ENCODE measurements around the gene PACSIN1.
A peak's percentile ranks its signal among the peaks of the same experiment; 100 is the strongest.
"Not testable (repeated sequence)": the region's sequence is repeated elsewhere in the genome, so short reads cannot be mapped to it uniquely, and the experiment has no call there.

Gene PACSIN1

DNA sequence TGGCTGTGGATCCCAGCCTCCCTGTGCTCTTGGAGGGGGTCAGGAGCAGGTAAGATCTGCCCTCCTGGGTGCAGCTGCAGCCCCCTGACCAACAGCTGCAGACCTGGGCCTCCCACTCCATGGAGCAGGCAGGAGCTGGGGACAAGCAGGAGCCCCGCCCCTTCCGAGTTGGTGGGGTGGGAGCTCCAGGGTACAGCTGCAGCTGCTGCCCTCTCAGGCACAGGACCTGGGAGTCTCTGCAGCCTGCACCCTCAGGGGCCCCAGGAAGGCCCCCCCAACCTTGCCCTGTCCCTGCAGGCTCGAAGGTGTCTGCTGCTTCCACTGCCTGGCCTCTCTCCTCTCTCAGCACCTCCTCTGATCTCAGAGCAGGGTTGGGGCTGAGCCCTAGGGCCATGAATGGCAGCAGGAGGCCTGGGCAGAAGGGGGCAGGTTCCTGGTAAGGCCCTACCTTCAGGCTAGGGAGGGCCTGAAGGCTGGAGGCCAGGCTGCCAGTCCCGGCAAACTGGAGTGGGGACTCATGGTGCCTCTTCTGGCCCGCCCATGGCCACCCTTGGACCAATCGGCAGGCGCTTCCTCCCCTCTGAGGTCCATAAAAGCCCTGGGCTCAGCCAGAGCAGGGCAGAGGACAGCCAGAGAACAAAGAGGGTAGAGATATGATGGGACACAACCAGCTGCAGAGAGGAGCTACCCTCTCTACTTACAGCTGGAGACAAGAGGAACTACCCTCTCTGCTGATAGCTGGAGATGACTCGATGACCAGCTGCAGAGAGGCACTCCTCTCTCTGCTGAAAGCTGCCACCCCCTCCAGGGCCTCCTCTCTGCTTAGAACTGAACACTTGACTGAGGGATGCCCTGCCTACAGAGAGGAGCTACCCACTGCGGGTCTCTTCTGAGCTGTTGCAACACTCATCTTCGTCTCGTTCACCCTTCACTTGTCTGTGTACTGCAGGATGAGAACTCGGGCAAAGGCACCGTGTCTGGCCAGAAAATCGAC, 7.8 kb upstream of the PACSIN1 start:
- no peak for DNase-seq (ENCODE audit: low read depth)

GRCh38 chr6:34459899-34460593, 5.8 kb upstream of the PACSIN1 start:
- DNase-seq (ENCODE audit: low read depth) = peak; percentile 33

- no peak for DNase-seq (ENCODE audit: low read depth)
Observed at GRCh38 chr6:34460796-34461507, 4.9 kb upstream of the PACSIN1 start.

DNA sequence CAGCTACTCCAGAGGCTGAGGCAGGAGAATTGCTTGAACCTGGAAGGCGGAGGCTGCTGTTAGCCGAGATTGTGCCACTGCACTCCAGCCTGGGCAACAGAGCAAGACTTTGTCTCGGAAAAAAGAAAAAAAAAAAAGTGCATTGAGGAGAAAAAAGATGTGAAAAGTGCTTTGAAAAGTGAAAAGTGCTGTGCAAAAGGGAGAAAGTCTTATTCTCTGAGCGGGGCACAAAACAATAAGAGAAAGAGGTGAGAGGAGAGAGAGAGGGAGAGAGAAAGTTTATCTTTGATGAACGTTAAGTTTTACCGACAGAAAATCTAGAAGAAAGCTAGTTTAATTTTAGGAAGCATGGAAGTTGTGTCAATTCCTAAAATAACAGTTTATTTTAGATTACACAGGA, 3.9 kb upstream of the PACSIN1 start:
- no peak for DNase-seq (ENCODE audit: low read depth)

DNA sequence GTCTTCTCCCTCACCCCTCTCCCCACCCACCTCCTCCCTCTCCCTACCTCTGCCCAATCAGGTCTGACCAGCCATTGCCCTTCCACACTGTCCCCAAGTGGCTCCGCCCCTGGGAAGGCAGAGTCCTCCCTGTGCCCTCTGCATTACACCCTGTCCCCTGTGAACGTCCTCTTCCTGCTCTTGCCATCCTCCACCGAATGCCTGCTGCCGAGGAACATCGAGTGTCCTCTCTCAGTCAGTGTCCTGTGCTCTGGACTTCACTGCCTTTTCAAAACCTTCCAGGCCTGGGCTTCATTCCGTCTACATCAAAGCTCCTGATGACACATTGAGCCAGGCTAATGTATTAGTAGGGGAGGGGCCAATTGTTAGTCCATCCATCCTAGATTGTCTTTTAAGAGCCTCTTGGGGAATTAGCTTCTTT, 3.3 kb upstream of the PACSIN1 start:
- no peak for DNase-seq (ENCODE audit: low read depth)

DNA sequence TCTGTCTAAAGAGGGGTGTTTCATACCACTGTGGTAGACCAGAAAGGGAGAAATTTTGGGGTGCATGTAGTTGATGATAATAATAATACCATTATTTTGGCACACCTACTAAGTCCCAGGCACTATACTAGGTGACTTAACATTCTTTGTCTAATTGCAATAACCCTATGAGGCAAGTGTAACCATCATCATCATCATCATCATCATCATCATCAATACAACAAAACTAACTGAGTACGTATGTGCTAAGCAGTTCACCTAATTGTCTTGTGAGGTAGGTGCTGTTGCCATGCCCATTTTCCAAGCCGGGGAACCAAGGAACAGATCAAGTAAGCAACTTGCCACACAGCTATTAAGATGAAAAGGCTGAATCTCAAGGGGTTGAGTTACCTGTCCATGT, 2.6 kb upstream of the PACSIN1 start:
- no peak for DNase-seq (ENCODE audit: low read depth)

DNA sequence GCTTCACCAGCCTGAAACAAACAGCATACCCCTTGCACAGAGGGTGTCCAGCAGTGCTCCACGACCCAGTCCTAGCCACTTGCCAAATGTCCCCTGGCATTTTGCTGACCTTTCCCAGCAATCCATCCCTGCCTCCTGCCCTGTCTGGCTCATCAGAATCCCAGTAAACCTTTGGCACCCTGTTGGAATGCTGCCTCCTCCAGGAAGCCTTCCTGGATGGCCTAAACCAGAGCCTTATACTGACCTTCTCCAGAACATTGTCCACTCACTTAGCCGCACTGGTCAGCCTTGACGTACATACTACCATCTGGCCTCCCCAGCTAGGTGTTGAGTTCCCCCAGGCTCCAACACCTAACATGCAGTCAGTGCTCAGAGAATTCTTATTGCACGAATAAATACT, 2.0 kb upstream of the PACSIN1 start:
- DNase-seq (ENCODE audit: low read depth) = no peak

DNA sequence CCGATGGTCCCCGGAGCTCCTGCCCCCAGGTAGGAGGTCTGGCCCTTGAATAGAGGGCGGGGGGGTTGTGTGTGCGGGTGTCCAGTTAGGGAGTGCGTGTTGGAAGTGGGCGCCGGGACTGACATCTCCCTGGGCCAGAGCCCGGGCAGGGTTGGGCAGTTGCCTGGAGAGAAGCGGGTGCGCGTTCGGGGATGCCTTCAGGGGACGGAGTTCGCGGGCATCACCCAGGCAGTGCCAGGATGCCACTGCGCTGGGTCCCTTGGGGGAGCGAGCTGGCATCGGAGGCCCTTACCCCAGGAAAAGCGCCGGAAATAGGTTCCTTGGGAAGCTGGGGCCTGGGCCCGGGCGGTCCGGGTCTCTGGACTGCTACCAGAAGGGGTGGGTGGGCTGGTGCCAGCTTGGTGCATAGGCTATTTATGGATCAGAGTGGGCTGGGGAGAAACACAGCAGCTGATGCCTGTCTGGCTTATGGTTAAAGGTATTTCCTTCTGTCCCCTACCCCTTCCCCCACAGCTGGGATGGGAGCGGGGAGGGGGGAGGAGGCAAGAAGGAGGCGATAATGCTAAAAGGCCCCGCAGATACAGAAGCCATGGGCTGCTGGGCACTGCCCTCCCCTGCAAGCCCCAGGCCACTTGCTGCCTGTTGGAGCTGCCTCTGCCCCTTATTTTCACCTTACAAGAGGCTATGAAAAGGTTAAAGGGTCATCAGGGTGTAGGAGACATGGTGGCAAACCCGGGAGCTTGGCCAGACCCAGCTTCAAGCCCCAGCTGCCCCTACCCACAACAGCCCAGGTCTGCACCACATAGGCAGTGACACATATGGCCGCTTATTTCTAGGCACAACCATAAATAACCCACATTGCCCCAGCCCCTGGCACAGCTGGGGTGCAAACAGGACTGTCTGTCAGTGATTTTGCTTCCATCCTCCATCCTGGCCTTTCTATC, 638 bp downstream of the PACSIN1 start:
- no peak for DNase-seq (ENCODE audit: low read depth)

GRCh38 chr6:34468378-34468892, 2.6 kb downstream of the PACSIN1 start:
- DNase-seq (ENCODE audit: low read depth) = no peak

DNA sequence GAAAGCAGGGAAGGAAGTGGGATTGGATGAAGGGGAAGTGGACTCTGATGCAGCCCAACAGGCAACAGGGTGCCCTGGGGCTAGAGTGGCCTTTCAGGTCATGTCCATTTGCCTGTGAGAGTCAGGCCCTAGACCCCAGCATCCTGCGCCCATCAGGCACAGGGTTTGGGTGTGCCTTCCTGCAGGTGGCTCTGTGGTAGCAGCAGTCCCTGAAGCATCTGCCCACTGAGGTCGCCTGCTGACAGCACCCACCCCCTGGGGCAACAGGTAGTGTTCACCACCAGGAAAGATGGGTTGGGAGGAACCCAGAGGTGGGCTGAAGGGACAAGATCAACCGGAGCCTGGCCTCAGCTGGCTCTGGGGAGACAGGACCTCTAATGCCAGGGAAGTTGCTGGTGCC, 3.6 kb downstream of the PACSIN1 start:
- DNase-seq (ENCODE audit: low read depth) = no peak

- DNase-seq (ENCODE audit: low read depth) = no peak
Observed at GRCh38 chr6:34472425-34472824, 6.5 kb downstream of the PACSIN1 start.

DNA sequence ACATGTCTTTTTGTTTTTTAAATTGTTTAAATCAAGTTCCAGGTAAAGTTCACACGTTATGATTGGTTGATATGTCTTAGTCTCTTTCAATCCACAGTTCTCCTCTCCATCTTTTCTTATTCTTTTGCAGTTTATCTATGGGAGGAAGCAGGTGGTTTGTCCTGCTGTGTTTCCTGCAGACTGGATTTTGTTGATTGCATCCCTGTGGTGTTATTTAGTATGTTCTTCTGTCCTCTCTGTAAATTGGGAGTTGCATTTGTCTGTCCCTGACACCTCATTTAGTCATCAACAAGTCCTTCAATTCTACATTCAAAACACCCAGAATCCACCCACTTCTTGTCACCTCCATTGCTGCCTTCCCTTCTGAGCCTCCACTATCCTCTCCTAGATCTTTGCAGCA, 8.1 kb downstream of the PACSIN1 start:
- DNase-seq (ENCODE audit: low read depth) = no peak

DNA sequence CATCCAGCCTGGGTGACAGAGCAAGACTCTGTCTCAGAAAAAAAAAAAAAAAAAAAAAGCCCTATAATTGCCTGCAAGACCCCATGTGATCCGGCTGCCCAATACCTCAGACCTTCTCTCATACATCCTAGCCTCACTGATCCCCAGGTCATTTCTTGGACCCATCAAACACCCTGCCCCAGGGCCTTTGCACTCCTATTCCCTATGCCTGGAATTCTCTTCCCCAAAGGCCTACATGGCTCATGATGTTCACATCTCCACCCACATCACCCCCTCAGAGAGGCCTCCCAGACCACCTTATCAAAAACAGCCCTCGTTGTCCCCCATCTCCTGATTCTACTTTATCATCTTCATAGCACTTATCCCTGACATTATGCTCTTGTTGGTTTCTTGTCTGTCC, 8.9 kb downstream of the PACSIN1 start:
- no peak for DNase-seq (ENCODE audit: low read depth)

GRCh38 chr6:34475238-34475682, 9.4 kb downstream of the PACSIN1 start:
- no peak for DNase-seq (ENCODE audit: low read depth)

DNA sequence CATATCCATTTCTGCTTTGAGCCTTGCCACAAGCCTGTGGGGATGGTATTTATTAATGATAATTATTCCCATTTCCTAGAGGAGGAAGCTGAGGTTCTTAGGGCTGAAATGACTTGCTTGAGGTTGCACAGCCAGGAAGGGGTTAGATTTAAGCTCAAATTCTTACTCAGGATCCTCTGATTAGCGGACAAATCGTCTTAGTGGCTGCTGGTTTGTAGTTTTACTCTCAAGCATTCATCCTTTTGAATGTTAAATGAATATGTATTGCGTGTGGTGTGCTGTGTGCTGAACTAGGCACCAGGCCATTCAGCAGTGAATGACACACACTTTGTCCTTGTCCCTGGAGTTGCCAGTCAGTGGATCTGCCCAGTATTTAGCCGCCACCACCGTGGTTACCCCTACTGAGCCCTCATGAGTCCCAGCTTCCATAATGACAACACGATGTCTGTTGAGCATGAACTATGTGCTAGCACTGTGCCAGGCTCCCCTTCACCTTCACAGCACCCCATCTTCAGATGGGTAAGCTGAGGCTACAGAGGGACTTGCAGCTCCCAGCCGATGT, 10.0 kb downstream of the PACSIN1 start:
- no peak for DNase-seq (ENCODE audit: low read depth)

- DNase-seq (ENCODE audit: low read depth) = no peak
Observed at GRCh38 chr6:34476447-34476846, 10.6 kb downstream of the PACSIN1 start.

DNA sequence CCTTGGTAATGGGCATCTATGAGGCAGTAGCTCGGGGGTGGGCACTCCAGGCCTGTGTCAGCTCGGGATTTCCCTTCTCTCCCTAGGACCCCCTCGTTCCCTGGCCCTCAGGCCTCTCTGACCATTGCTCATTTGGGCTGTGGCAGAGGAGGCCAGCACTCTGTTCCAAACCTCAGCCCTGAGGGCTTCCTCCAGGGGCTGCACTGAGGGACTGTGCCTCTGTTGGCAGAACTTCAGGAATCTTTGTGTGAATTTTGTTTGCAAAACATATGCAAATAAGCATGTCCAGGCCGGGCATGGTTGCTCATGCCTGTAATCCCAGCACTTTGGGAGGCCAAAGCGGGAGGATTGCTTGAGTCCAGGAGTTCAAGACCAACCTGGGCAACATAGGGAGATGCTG, 11.0 kb downstream of the PACSIN1 start:
- DNase-seq (ENCODE audit: low read depth) = no peak

GRCh38 chr6:34478796-34479195, 12.9 kb downstream of the PACSIN1 start:
- DNase-seq (ENCODE audit: low read depth) = no peak

GRCh38 chr6:34483781-34484180, 17.9 kb downstream of the PACSIN1 start:
- DNase-seq (ENCODE audit: low read depth) = not testable (repeated sequence)

- DNase-seq (ENCODE audit: low read depth) = no peak
Observed at GRCh38 chr6:34484391-34484790, 18.5 kb downstream of the PACSIN1 start.

- peak; percentile 65 for DNase-seq (ENCODE audit: low read depth)
Observed at GRCh38 chr6:34484899-34485298, 19.0 kb downstream of the PACSIN1 start.

All from stimulated activated CD4-positive, alpha-beta T cell treated with anti-CD3 and anti-CD28 coated beads, Interleukin-2, amount 100 ng/mL, for 4 hours (primary cell).